Measurements from ENCODE around the gene THSD4. TPM values are rescaled to one million over a fixed set of nuclear protein-coding genes. Genes with fewer than 3 reads are reported as not detected.

THSD4 gene
- total RNA-seq, 1 experiment from 2014 or later, result 29.3 TPM

DNA sequence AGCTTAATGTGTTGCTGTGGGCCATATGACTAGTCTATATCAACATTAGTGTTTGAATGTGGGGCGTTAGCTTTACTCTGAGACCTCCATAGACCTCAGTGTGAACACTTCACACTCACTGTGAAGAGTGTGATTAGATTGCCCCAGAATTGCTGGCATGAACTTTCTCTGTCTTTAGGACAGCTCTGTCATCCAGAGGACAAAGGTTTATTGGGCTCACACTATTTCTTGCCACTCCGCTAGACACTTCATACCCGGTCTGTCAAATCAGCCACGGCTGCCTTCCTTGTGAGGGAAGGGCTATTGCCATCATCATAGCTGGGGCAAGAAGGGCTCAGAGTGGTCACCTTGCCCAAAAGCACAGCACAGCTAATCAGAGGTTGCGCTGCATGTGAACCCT, 378.3 kb downstream of the THSD4 start:
- Histone ChIP-seq H4K20me1 (ENCODE audit: insufficient read depth) (no peaks in the 10 kb centered on the region), H3K27ac (no peak overlapping the region), H3K4me1 (replicated peaks; ENCODE audit: insufficient read depth) (no peaks in the 10 kb centered on the region), H3K79me2 (ENCODE audit: low read depth) (no peaks in the 10 kb centered on the region), H3K9me2 (ENCODE audit: insufficient read depth) (no peaks in the 10 kb centered on the region), H3K4me3 (no peak overlapping the region), H2AFZ (no peak overlapping the region), H3K9me3 (ENCODE audit: insufficient read depth, low read depth) (no peaks in the 10 kb centered on the region), H3K27me3 (ENCODE audit: insufficient read depth, low read depth) (no peaks in the 10 kb centered on the region), H3K4me2 (no peak overlapping the region), H3K36me3 (ENCODE audit: low read depth) (no peaks in the 10 kb centered on the region), H3F3A (ENCODE audit: insufficient read depth, low read depth) (no peaks in the 10 kb centered on the region)
- CTCF ChIA-PET, result no interaction called here
- intact Hi-C loops (cut with micrococcal nuclease; ENCODE audit: unreplicated experiment), result no loop called here
- no peak for TF ChIP-seq EZH2 (IDR thresholded peaks at IDR 0.05; ENCODE audit: low read depth)
- TF ChIP-seq CTCF (conservative IDR thresholded peaks at IDR 0.05), result no peak
- POLR2A ChIA-PET (ENCODE audit: unreplicated experiment), result interaction anchor here (0.6 kb wide), 1 partner anchor 378 kb away, joined by 3 read pairs; the partner anchor contains the start of gene THSD4
- DNase-seq, result no peak
- no TSS peak for BruUV-seq (replicated peaks)

GRCh38 chr15:71494563-71495397, 379.5 kb downstream of the THSD4 start:
- H3K27ac ChIP-seq, result no peak overlapping the region
- DNase-seq, result no peak
- H3K9me2 ChIP-seq (ENCODE audit: insufficient read depth), result no peaks in the 10 kb centered on the region
- TF ChIP-seq CTCF (conservative IDR thresholded peaks at IDR 0.05) (no peak), EZH2 (IDR thresholded peaks at IDR 0.05; ENCODE audit: low read depth) (no peak)
- no peak overlapping the region for H3K4me3 ChIP-seq
- no TSS peak for BruUV-seq (replicated peaks)
- H3K4me1 ChIP-seq (replicated peaks; ENCODE audit: insufficient read depth), result no peaks in the 10 kb centered on the region
- no peak overlapping the region for H3K4me2 ChIP-seq
- H3F3A ChIP-seq (ENCODE audit: insufficient read depth, low read depth), result no peaks in the 10 kb centered on the region
- no peaks in the 10 kb centered on the region for H4K20me1 ChIP-seq (ENCODE audit: insufficient read depth)
- intact Hi-C loops (cut with micrococcal nuclease; ENCODE audit: unreplicated experiment), result no loop called here
- H2AFZ ChIP-seq, result no peak overlapping the region
- no peaks in the 10 kb centered on the region for H3K36me3 ChIP-seq (ENCODE audit: low read depth)
- H3K27me3 ChIP-seq (ENCODE audit: insufficient read depth, low read depth), result no peaks in the 10 kb centered on the region
- no peaks in the 10 kb centered on the region for H3K79me2 ChIP-seq (ENCODE audit: low read depth)
- ChIA-PET CTCF (no interaction called here), POLR2A (ENCODE audit: unreplicated experiment) (no interaction called here)
- H3K9me3 ChIP-seq (ENCODE audit: insufficient read depth, low read depth), result no peaks in the 10 kb centered on the region

DNA sequence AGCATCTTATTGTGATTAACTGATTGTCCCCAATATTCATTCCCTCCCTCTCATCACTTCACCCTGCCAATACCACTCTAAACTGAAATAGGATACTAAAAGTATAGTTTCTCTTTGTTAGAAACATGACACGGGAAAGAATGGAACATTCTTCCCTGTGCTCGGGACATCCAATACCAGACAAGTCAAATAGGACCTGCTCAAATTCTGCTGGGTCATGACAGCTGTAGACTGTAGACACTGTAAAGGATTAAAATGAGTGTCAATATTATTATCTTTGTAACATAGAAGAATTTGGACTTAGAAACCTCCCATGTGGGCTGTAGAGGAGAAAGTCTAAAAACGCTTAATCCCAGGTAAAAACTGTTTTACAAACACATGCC, 380.1 kb downstream of the THSD4 start:
- TF ChIP-seq CTCF (conservative IDR thresholded peaks at IDR 0.05), result no peak
- no peak for TF ChIP-seq EZH2 (IDR thresholded peaks at IDR 0.05; ENCODE audit: low read depth)
- Histone ChIP-seq H4K20me1 (ENCODE audit: insufficient read depth) (no peaks in the 10 kb centered on the region), H3F3A (ENCODE audit: insufficient read depth, low read depth) (no peaks in the 10 kb centered on the region), H3K4me2 (no peak overlapping the region), H3K4me1 (replicated peaks; ENCODE audit: insufficient read depth) (no peaks in the 10 kb centered on the region), H3K9me3 (ENCODE audit: insufficient read depth, low read depth) (no peaks in the 10 kb centered on the region), H3K4me3 (no peak overlapping the region), H3K27ac (no peak overlapping the region), H3K27me3 (ENCODE audit: insufficient read depth, low read depth) (no peaks in the 10 kb centered on the region), H3K9me2 (ENCODE audit: insufficient read depth) (no peaks in the 10 kb centered on the region), H3K36me3 (ENCODE audit: low read depth) (no peaks in the 10 kb centered on the region), H3K79me2 (ENCODE audit: low read depth) (no peaks in the 10 kb centered on the region), H2AFZ (no peak overlapping the region)
- ChIA-PET CTCF (no interaction called here), POLR2A (ENCODE audit: unreplicated experiment) (no interaction called here)
- no peak for DNase-seq
- intact Hi-C loops (cut with micrococcal nuclease; ENCODE audit: unreplicated experiment), result no loop called here
- BruUV-seq (replicated peaks), result no TSS peak
